OCI-LY1 (cell line): ENCODE measurements around the gene DPH6.

Experiments used
- H2AFZ ChIP-seq: fragments of 200-600 bp; sonication (generic), shearing (Covaris generic); 2 replicates; pipeline ENCODE4 v1.6.0; 2014; ENCODE audit warnings: antibody characterized with exemption, mild to moderate bottlenecking, low read length
- H3F3A ChIP-seq: fragments of 200-600 bp; sonication (generic), shearing (Covaris generic); 2 replicates; pipeline ENCODE4 v1.6.0; 2014; ENCODE audit warnings: mild to moderate bottlenecking, antibody characterized with exemption, low read length, moderate library complexity; ENCODE audit not compliant: insufficient read depth
- H3K27ac ChIP-seq: fragments of 200-600 bp; sonication (generic); 2 replicates; pipeline ENCODE4 v1.5.1; 2014; ENCODE audit warnings: low read length, mixed run types, mild to moderate bottlenecking, low read depth; ENCODE audit not compliant: poor library complexity, severe bottlenecking
- H3K27me3 ChIP-seq: fragments of 200-600 bp; sonication (generic); 2 replicates; pipeline ENCODE4 v1.6.0; 2014; ENCODE audit warnings: antibody characterized with exemption, mild to moderate bottlenecking, low read length, moderate library complexity; ENCODE audit not compliant: insufficient read depth
- H3K36me3 ChIP-seq: fragments of 200-600 bp; sonication (generic); 2 replicates; pipeline ENCODE4 v1.6.1; 2014; ENCODE audit warnings: mild to moderate bottlenecking, antibody characterized with exemption, low read length, moderate library complexity, mixed read lengths; ENCODE audit not compliant: insufficient read depth
- H3K4me1 ChIP-seq: fragments of 200-600 bp; sonication (generic); 2 replicates; pipeline ENCODE4 v1.5.1; 2014; ENCODE audit warnings: mild to moderate bottlenecking, low read length, moderate library complexity; ENCODE audit not compliant: insufficient read depth, severe bottlenecking
- H3K4me2 ChIP-seq: fragments of 200-600 bp; sonication (generic), shearing (Covaris generic); 2 replicates; pipeline ENCODE4 v1.6.1; 2014; ENCODE audit warnings: low read length
- H3K4me3 ChIP-seq: fragments of 200-600 bp; sonication (generic); 2 replicates; pipeline ENCODE4 v1.5.1; 2014; ENCODE audit warnings: low read length, low read depth, mild to moderate bottlenecking, mixed read lengths; ENCODE audit not compliant: poor library complexity, severe bottlenecking
- H3K79me2 ChIP-seq: fragments of 200-600 bp; shearing (Covaris generic); 2 replicates; pipeline ENCODE4 v1.6.1; 2016; ENCODE audit warnings: mixed run types, low read length, mixed read lengths; ENCODE audit not compliant: insufficient read depth
- H3K9ac ChIP-seq: fragments of 200-600 bp; sonication (generic), shearing (Covaris generic); 2 replicates; pipeline ENCODE4 v1.6.1; 2014; ENCODE audit warnings: mild to moderate bottlenecking, low read length, mixed read lengths
- H3K9me2 ChIP-seq: fragments of 200-600 bp; sonication (generic), shearing (Covaris generic); 2 replicates; pipeline ENCODE4 v1.6.1; 2014; ENCODE audit warnings: low read depth, mild to moderate bottlenecking, low read length, mixed read lengths
- H3K9me3 ChIP-seq: fragments of 200-600 bp; shearing (Covaris generic); 2 replicates; pipeline ENCODE4 v1.6.1; 2014; ENCODE audit warnings: low read length, mixed read lengths
- H4K20me1 ChIP-seq: fragments of 200-600 bp; sonication (generic), shearing (Covaris generic); 2 replicates; pipeline ENCODE4 v1.6.0; 2016; ENCODE audit warnings: mild to moderate bottlenecking, low read length; ENCODE audit not compliant: insufficient read depth
- EZH2 ChIP-seq: fragments of 200-600 bp; sonication (generic), shearing (Covaris generic); IDR thresholded peaks from 2 replicates; pipeline ENCODE4 v1.8.0; 2017; ENCODE audit warnings: borderline replicate concordance, mixed run types, mild to moderate bottlenecking, antibody characterized with exemption, low read length, moderate library complexity, mixed read lengths
- TF ChIP-seq, protein P1 (sequence below): fragments of 200-600 bp; sonication (generic), shearing (Covaris generic); IDR thresholded peaks from 2 replicates; pipeline ENCODE4 v1.5.1; 2017; ENCODE audit warnings: mild to moderate bottlenecking, antibody characterized with exemption, low read length, moderate library complexity, mixed read lengths

DPH6 gene

DNA sequence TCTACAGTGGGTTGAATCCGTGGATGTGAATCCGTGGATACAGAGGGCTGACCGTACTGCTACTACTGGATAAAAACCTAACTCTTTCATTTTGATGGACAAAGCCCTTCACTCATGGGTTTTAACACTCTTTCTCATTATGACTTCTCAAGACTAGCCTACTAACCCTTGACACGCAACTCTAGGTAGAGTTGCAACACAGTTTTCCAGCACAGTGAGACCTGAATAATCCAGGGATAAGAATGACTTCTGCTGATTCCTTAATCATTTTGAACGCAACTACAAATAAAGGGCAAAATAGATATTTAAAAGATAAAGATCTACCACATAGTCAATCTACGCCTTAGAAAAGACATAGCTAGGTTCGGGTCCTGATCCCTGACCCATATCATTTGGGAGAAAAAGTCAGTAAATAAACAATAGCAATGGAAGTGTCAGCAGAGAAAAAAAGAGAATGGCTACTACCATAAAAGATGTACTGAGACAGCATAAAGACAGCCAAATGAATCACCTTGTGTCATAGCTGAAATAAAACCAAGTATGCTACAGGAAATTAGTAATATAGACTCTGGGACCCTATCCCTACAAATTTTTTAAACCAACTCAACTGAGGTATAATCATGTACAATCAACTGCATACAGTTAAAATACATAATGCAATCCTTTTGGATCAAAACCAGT lies 87.6 kb downstream of the DPH6 start:
- H2AFZ ChIP-seq = no peak overlapping the region

DNA sequence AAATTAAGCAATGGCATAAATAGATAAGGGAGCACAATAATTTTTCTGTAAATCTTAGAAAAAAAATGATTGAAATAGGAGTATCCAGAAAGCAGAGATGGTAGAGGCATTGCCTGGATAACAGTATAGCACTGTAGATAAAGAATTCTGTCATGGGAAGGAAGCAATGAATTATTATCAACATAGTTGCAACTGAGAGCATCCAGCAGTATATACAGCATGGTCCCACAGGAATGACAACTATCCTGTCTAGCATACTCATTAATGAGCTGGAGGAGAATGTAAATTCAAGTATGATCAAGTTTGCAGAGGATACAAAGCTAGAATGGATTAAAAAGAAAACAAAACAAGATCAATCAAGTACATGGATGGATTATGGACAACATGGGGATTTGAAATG lies 90.8 kb downstream of the DPH6 start:
- no peaks in the 10 kb centered on the region for H4K20me1 ChIP-seq
- no peaks in the 10 kb centered on the region for H3K36me3 ChIP-seq
- H3K9ac ChIP-seq = no peak overlapping the region
- H3F3A ChIP-seq = no peaks in the 10 kb centered on the region
- no peaks in the 10 kb centered on the region for H3K4me1 ChIP-seq
- H3K79me2 ChIP-seq = no peaks in the 10 kb centered on the region
- no peaks in the 10 kb centered on the region for H3K9me3 ChIP-seq
- H2AFZ ChIP-seq = no peak overlapping the region
- TF ChIP-seq EZH2 = no peak
- TF ChIP-seq, protein P1, sequence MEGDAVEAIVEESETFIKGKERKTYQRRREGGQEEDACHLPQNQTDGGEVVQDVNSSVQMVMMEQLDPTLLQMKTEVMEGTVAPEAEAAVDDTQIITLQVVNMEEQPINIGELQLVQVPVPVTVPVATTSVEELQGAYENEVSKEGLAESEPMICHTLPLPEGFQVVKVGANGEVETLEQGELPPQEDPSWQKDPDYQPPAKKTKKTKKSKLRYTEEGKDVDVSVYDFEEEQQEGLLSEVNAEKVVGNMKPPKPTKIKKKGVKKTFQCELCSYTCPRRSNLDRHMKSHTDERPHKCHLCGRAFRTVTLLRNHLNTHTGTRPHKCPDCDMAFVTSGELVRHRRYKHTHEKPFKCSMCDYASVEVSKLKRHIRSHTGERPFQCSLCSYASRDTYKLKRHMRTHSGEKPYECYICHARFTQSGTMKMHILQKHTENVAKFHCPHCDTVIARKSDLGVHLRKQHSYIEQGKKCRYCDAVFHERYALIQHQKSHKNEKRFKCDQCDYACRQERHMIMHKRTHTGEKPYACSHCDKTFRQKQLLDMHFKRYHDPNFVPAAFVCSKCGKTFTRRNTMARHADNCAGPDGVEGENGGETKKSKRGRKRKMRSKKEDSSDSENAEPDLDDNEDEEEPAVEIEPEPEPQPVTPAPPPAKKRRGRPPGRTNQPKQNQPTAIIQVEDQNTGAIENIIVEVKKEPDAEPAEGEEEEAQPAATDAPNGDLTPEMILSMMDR = no peak
- no peak overlapping the region for H3K4me2 ChIP-seq
- no peak overlapping the region for H3K4me3 ChIP-seq
- no peak overlapping the region for H3K27ac ChIP-seq
- no peaks in the 10 kb centered on the region for H3K9me2 ChIP-seq
- no peaks in the 10 kb centered on the region for H3K27me3 ChIP-seq

More for the DNA sequence above, 87.6 kb downstream of the DPH6 start:
- Histone ChIP-seq H3K79me2 (no peaks in the 10 kb centered on the region), H4K20me1 (no peaks in the 10 kb centered on the region), H3K27me3 (no peaks in the 10 kb centered on the region), H3K4me3 (no peak overlapping the region), H3F3A (no peaks in the 10 kb centered on the region), H3K9me3 (no peaks in the 10 kb centered on the region), H3K36me3 (no peaks in the 10 kb centered on the region), H3K4me2 (no peak overlapping the region), H3K9ac (no peak overlapping the region), H3K27ac (no peak overlapping the region), H3K4me1 (no peaks in the 10 kb centered on the region), H3K9me2 (no peaks in the 10 kb centered on the region)
- TF ChIP-seq, protein P1 = no peak
- no peak for TF ChIP-seq EZH2

DNA sequence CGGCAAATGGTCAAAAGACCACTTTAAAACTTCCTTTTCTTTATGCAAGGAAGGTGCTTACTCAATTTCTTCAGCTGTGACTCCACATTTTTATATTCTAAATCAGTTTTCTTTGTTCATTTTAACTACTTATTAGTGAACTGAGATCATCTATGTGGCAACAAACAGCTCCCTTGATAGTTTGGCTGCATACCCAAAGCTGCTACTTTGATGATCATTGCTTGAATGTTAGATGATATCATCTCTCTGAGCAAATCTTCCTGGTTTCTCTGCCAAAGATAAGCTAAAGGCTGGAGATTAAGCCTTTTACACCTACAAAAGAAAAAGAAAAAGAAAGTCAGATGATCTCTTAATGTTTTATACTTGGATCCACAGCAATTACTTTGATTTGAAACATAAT lies 95.5 kb downstream of the DPH6 start:
- Histone ChIP-seq H3K27ac (no peak overlapping the region), H3K4me3 (no peak overlapping the region), H3K36me3 (no peaks in the 10 kb centered on the region; the same call in 1 of the 2 replicates), H3K4me2 (no peak overlapping the region), H3K4me1 (no peaks in the 10 kb centered on the region), H2AFZ (no peak overlapping the region), H3K9me2 (no peaks in the 10 kb centered on the region), H3F3A (no peaks in the 10 kb centered on the region), H3K79me2 (no peaks in the 10 kb centered on the region), H4K20me1 (no peaks in the 10 kb centered on the region), H3K9me3 (no peaks in the 10 kb centered on the region), H3K9ac (no peak overlapping the region), H3K27me3 (no peaks in the 10 kb centered on the region)
- TF ChIP-seq, protein P1 = no peak
- no peak for TF ChIP-seq EZH2
